GM06990 (cell line): Measurements from ENCODE around the gene PSD4.

Experiments used
- DNase-seq: peaks from one replicate; pipeline ENCODE4 v3.0.0-alpha.2; 2011; ENCODE audit not compliant: insufficient read length; ENCODE audit errors: extremely low read depth
- H3K27me3 ChIP-seq: replicated peaks from 2 replicates; pipeline ENCODE4 v1.6.0; 2011; ENCODE audit warnings: low read length; ENCODE audit not compliant: control insufficient read depth, insufficient read depth
- H3K36me3 ChIP-seq: 2 replicates; pipeline ENCODE4 v1.5.1; 2011; ENCODE audit warnings: low read length; ENCODE audit not compliant: control insufficient read depth, insufficient read depth
- H3K4me3 ChIP-seq: replicated peaks from 2 replicates; pipeline ENCODE4 v1.5.1; 2011; ENCODE audit warnings: low read depth, mild to moderate bottlenecking, control low read depth, low read length
- TF ChIP-seq, protein P1 (sequence below): IDR thresholded peaks from 2 replicates; pipeline ENCODE4 v1.5.1; 2011; ENCODE audit warnings: low read length, control low read depth, mild to moderate bottlenecking, inconsistent platforms; ENCODE audit not compliant: insufficient read depth, poor library complexity, severe bottlenecking

PSD4 gene

GRCh38 chr2:113213061-113213930 is 39.5 kb downstream of the PSD4 start:
- Histone ChIP-seq H3K36me3 (no peaks in the 10 kb centered on the region), H3K4me3 (no peak overlapping the region), H3K27me3 (no peaks in the 10 kb centered on the region; the same call in 1 of the 2 replicates)
- DNase-seq = no peak
- TF ChIP-seq, protein P1, sequence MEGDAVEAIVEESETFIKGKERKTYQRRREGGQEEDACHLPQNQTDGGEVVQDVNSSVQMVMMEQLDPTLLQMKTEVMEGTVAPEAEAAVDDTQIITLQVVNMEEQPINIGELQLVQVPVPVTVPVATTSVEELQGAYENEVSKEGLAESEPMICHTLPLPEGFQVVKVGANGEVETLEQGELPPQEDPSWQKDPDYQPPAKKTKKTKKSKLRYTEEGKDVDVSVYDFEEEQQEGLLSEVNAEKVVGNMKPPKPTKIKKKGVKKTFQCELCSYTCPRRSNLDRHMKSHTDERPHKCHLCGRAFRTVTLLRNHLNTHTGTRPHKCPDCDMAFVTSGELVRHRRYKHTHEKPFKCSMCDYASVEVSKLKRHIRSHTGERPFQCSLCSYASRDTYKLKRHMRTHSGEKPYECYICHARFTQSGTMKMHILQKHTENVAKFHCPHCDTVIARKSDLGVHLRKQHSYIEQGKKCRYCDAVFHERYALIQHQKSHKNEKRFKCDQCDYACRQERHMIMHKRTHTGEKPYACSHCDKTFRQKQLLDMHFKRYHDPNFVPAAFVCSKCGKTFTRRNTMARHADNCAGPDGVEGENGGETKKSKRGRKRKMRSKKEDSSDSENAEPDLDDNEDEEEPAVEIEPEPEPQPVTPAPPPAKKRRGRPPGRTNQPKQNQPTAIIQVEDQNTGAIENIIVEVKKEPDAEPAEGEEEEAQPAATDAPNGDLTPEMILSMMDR = no peak

GRCh38 chr2:113214141-113214540 is 40.4 kb downstream of the PSD4 start:
- Histone ChIP-seq H3K36me3 (no peaks in the 10 kb centered on the region), H3K4me3 (no peak overlapping the region), H3K27me3 (no peaks in the 10 kb centered on the region; the same call in 1 of the 2 replicates)
- no peak for DNase-seq
- TF ChIP-seq, protein P1 = no peak

DNA sequence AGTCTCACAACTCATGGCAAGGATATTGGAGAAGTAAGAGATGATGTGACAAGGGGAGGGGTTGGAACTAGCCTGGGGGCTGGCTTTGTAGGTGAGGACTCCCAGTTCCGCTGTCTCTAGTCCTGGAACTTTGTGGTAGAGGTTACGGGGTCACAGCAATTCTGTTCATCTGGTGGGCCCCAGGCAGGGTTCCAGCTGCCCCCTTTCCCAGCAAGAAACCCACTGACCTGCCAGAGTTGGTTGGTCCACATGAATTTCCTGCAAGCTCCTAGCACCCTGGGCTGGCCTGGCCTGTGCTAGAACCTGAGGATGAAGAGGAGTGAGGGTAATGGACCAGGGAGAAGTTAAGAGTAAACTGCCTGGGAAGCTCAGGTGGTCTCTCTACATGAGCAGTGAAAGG is 41.3 kb downstream of the PSD4 start:
- TF ChIP-seq, protein P1 = no peak
- H3K27me3 ChIP-seq = no peaks in the 10 kb centered on the region; the same call in 1 of the 2 replicates
- H3K4me3 ChIP-seq = no peak overlapping the region
- no peak for DNase-seq
- no peaks in the 10 kb centered on the region for H3K36me3 ChIP-seq

GRCh38 chr2:113216321-113216720 is 42.5 kb downstream of the PSD4 start:
- DNase-seq = no peak
- no peak overlapping the region for H3K4me3 ChIP-seq
- H3K27me3 ChIP-seq = no peaks in the 10 kb centered on the region; the same call in 1 of the 2 replicates
- H3K36me3 ChIP-seq = no peaks in the 10 kb centered on the region
- TF ChIP-seq, protein P1 = no peak

DNA sequence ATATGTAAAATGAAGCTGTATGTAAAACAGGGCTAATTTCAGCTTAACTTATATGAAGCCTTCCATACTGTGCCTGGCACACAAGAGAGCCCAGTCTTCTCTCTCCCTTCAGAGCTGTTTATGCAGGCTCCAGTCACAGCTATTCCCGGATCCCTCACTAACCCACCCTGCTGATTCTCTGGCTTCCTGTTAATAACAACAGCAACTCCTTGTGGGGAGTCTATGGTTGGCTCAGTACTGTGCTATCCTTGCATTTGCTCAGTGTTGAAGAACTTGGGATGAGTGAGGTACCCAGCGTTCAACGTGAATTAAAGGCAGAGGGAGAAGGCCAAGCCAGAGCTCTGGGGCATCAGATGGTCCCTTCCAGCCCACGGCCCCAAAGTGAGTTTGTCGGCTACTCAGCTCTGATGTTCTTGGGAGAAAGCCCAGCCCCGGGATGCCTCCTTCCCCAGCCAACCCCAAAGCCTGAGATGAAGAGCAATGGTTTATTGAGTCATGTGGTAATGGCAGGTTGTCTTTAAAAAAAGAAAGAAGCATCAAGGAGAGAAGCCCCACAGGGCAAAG is 43.2 kb downstream of the PSD4 start:
- TF ChIP-seq, protein P1 = no peak
- H3K27me3 ChIP-seq = no peaks in the 10 kb centered on the region; the same call in 1 of the 2 replicates
- H3K4me3 ChIP-seq = no peak overlapping the region
- H3K36me3 ChIP-seq = no peaks in the 10 kb centered on the region
- no peak for DNase-seq
